ENCODE measurements around the gene TEX13B.
"Not testable (repeated sequence)": the region's sequence is repeated elsewhere in the genome, so short reads cannot be mapped to it uniquely, and the experiment has no call there.

The TEX13B gene

DNA sequence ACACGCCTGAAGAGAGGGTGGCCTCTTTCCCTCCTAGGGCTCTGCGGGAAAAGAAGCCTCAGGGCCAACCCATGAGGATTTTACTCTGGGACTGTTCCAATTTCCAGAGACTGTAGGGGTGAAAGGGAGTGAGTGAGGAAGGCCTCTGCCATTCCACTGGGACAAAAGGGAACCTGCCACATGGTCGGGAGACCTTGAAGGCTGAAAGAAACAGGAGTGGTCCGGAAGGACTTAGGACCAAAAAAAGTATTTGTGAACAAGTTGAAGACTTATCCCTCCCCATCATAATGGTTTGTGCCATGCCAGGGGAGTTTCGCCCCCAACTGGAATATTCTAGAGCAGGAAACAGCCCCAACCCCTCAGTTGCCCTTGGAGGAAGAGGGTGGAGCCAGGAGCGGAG lies at the start of gene TEX13B:
Gene TEX13B (minus strand): TSS at position 15 of the 400 bp plus-strand sequence. CDS start 243 bp downstream, outside the sequence.
- no peak for DNase-seq (ENCODE audit: low read depth, low spot score)

DNA sequence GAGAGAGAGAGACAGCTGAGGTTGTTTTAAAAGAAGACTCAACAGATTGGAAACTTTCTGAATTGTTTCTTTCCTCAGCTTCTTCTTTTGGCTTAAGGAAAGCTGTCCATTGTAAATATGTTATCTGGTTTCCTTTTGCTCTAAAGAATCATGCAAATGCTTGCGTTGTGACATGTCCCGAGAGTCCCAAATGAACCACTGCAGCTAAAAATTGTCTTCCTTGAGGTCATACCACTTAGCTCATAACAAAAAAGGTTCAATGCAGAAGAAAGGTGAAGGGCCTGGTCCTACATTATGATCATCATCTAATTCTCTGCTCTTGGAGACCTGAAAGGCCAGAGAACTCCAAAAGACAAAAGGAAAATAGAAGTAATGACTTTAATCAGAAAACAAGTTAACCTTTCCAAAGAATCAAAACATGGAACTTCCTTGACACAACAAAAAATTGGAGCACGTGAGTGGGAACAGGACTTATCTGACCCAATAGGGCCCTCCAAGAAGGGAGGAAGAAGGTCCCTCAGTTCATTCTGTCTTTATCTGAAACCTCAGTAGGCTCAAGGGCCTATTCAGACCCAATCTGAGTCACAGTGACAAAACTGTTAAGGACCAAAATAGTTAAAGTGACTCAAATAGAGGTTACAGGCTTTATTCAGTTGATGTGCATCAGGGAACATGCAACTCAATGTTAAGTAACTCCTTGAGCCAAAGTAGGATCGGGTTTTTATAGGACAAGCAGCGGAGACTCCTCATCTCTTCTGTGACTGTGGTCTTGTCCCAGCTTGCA lies 48.0 kb upstream of the TEX13B start:
- DNase-seq (ENCODE audit: low read depth, low spot score) = no peak

GRCh38 chrX:108028854-108029253 lies 46.7 kb upstream of the TEX13B start:
- no peak for DNase-seq (ENCODE audit: low read depth, low spot score)

- DNase-seq (ENCODE audit: low read depth, low spot score) = no peak
Observed at GRCh38 chrX:108025954-108026600, 43.9 kb upstream of the TEX13B start.

DNA sequence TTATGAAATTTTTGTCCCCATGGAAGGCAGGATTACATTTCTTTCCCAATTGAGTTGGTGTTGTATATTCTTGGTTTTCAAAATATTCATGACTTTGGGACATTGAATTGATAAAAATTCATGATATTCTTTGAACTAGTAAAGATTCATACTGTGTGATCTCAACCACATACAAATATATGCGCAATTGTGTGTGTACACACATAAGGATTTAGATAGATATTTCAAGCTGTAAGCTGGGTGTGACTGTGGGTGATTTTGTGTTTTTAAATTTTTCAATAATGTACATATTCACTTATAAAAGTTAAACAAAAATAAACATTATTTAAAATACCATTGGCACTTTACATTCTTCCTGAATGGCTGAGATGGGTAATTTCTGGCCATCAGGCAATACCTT lies 43.2 kb upstream of the TEX13B start:
- no peak for DNase-seq (ENCODE audit: low read depth, low spot score)

- DNase-seq (ENCODE audit: low read depth, low spot score) = no peak
Observed at GRCh38 chrX:108022491-108023089, 40.4 kb upstream of the TEX13B start.

DNA sequence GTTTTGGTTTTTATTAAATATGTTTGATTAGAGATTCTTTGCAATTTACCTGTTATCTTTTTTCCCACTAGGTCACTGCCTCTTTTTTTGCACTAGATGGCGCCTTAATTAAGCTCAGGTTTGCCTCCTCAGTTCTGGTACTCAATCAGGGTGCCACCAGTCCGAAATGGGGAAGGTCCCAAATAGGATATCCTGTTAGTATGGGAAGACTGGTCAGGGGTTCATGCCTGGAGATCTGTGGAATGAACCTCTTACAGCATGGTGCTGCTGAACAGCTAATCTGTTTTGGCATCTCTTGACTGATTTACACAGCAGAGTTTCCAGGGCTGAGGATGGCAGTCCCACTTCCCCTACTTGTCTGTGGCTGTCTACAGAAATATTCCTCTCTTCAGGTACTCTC lies 38.5 kb upstream of the TEX13B start:
- DNase-seq (ENCODE audit: low read depth, low spot score) = no peak

- no peak for DNase-seq (ENCODE audit: low read depth, low spot score)
Observed at GRCh38 chrX:108019382-108019875, 37.3 kb upstream of the TEX13B start.

GRCh38 chrX:108018656-108019381 lies 36.6 kb upstream of the TEX13B start:
- no peak for DNase-seq (ENCODE audit: low read depth, low spot score)

GRCh38 chrX:108001218-108001814 lies 19.1 kb upstream of the TEX13B start:
- DNase-seq (ENCODE audit: low read depth, low spot score) = no peak

GRCh38 chrX:108000751-108001150 lies 18.6 kb upstream of the TEX13B start:
- no peak for DNase-seq (ENCODE audit: low read depth, low spot score)

DNA sequence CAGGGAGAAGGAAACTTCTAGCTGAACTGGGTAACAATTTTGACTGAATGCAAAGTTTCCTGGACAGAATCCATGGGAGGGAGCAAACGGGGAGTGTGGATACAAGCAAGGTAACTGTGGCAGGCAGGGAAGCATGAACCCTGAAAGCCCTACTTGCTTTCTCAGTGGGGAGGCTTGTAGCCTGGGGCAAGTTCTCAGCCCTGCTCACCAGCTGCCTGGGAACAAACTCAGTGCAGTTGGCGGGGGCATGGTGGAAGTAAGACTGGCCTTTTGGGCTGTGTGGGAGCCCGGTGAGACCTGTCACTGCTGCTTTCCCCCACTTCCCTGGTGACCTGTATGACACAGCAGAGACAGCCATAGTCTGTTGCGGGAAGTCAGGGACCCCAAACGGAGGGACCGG lies 14.0 kb upstream of the TEX13B start:
- no peak for DNase-seq (ENCODE audit: low read depth, low spot score)

- no peak for DNase-seq (ENCODE audit: low read depth, low spot score)
Observed at GRCh38 chrX:107985033-107985432, 2.9 kb upstream of the TEX13B start.

DNA sequence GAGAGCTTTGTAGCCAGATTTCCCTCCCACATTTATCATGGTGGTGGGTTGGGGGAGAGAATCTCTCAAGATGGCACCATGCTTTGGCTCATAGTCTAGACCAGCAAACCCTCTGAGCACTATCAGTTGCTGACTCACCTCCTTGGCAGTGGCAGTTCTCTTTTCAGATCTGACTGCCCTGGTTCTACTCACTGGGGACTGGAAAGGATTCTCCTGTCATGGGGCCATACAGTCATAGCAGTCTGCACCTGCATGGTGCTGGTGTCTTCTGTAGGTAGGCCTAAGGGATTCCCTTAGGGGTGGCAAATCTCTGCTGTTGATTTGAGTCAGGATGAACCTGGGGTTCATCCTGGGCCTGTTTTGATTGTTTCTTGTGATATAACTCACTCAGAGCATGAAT lies 2.6 kb downstream of the TEX13B start:
- DNase-seq (ENCODE audit: low read depth, low spot score) = no peak

GRCh38 chrX:107978707-107979307 lies 3.4 kb downstream of the TEX13B start:
- no peak for DNase-seq (ENCODE audit: low read depth, low spot score)

DNA sequence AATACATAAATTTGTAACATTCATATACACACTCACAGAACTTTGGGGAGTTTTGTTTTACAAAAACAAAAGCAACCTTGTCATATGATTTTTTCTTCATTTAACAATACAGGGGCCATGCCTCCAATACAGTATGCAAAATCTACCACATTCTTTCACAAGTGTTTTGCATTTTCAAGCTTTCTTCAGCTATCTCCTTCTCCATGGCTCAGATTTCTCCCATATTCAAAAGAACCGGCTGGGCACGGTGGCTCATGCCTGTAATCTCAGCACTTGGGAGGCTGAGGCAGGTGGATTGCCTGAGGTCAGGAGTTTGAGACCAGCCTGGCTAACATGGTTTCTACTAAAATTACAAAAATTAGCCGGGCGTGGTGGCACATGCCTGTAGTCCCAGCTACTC lies 4.1 kb downstream of the TEX13B start:
- no peak for DNase-seq (ENCODE audit: low read depth, low spot score)

- no peak for DNase-seq (ENCODE audit: low read depth, low spot score)
Observed at GRCh38 chrX:107971636-107972035, 10.5 kb downstream of the TEX13B start.

- DNase-seq (ENCODE audit: low read depth, low spot score) = no peak
Observed at GRCh38 chrX:107970073-107970472, 12.1 kb downstream of the TEX13B start.

DNA sequence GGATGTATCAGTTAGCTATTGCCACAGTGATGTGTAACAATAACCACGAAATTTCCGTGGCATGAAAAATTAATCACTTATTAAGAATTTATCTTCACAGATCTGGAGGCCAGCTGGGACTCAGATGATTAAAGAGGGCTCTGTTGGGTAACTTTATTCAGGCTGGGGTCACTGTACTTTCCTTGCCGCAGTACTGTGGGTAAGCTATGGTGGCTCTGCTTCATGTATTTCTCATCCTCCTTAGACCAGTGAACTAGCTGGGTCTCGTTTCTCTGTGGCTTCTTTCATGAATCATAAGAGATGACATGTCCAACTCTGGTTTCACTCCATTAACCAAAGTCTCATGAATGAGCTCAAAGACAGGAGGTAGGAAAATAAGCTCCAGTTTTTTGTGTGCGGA lies 13.5 kb downstream of the TEX13B start:
- no peak for DNase-seq (ENCODE audit: low read depth, low spot score)

GRCh38 chrX:107955337-107955736 lies 26.8 kb downstream of the TEX13B start:
- not testable (repeated sequence) for DNase-seq (ENCODE audit: low read depth, low spot score)

DNA sequence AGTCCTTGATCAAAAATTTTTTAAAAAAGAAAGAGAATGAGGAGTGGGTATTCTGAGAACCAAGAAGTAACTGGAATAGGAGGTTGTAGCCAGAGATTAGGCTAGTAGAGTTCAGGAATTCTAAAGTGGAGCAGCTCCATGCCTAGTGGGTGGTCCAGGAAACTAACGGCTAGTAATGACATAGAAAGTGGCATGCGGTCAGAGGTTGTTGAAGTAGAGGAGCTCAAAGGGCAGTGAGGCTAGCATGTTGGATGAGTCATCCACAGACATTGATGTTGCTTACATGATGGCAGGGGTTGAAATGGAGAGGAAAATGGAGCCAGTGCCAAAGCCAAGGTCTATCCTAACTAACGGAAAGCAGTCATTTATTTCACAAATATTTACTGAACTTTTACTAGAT lies 42.1 kb downstream of the TEX13B start:
- DNase-seq (ENCODE audit: low read depth, low spot score) = no peak
